Tibial artery (tissue), 4 donors: Measurements from ENCODE around the gene TPCN1.

ENCODE experiments used
- DNase-seq, 2 donors: peaks; one replicate each; pipeline ENCODE4 v3.0.0-alpha.2; 2019
- H3K27ac ChIP-seq, 2 donors: fragments of 200-600 bp; sonication (generic) in 1 of 2; 1 replicate in 1 of 2; 2 replicates in 1 of 2; pipeline ENCODE4 v1.5.1; 2018 to 2019; ENCODE audit warnings: mild to moderate bottlenecking in 1 of 2
- H3K27me3 ChIP-seq, 2 donors: fragments of 200-600 bp; sonication (generic) in 1 of 2; one replicate each; pipeline versions ENCODE4 v1.5.1 to v1.6.0; 2016 to 2019
- H3K36me3 ChIP-seq, 3 donors: fragments of 200-600 bp; sonication (generic) in 2 of 3; one replicate each; pipeline ENCODE4 v1.5.1; 2016 to 2019; ENCODE audit warnings: mild to moderate bottlenecking in 2 of 3
- H3K4me1 ChIP-seq, 4 donors: fragments of 200-600 bp; sonication (generic) in 2 of 4; 1 replicate in 3 of 4; 2 replicates in 1 of 4; pipeline ENCODE4 v1.5.1; 2016 to 2019
- H3K4me3 ChIP-seq, 2 donors: fragments of 200-600 bp; sonication (generic) in 1 of 2; 1 replicate in 1 of 2; 2 replicates in 1 of 2; pipeline ENCODE4 v1.5.1; 2018 to 2019; ENCODE audit warnings: mild to moderate bottlenecking in 2 of 2
- H3K9me3 ChIP-seq, 3 donors: fragments of 200-600 bp; sonication (generic) in 1 of 3; one replicate each; pipeline ENCODE4 v1.5.1; 2016 to 2019
- intact Hi-C: fragments of 100-400 bp; cut with DNase I; formaldehyde crosslinking; loops from one replicate; pipeline ENCODE4 v1.15.0; 2023; ENCODE audit warnings: low total_unique reads
- TF ChIP-seq, protein P1 (sequence below), 2 experiments: fragments of 200-600 bp in 1 of 2; fragments of 450-650 bp in 1 of 2; IDR thresholded peaks; one replicate each; pipeline ENCODE4 v1.5.1; 2017 to 2019; ENCODE audit warnings: antibody characterized with exemption in 2 of 2, mild to moderate bottlenecking in 1 of 2, moderate library complexity in 1 of 2

Gene TPCN1

DNA sequence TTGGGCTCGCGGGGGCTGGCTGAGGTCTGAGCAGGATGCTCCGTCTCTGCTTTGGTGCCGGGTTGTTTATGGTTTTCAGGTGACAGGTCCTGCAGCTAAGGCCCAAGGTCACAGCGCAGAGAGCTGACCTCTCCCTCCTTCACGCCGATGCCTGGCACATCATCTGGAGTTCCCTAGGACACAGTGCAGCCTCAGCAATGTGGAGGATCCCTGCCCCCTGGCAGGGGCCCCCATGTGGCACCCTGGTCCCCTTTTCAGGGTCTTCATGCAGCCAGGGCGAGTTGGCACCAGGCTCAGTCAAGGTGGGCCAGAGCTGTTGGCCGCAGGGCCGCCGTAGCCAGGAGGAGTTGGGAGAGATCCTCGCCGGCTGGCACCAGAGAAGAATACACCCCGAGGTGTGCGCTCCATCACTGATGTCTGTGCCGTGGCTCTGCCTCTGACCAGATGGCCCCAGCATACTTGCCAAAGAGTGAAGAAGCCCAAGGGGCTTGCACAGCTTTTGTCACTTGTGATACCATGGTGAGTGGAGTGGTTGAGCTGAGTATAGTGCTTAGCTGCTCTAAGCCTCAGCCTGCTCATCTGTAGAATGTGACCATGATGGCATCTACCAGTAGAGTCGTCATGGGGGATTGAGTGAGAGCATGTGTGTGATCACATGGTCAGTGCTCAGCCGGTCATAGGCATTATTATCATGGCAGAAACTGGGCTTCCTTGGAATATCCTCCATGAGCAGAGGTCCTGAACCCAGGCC is 11.0 kb downstream of the TPCN1 start:
- H3K27me3 ChIP-seq = no peaks in the 10 kb centered on the region
- H3K4me3 ChIP-seq = peak overlapping the region; percentile 24 to 39
- peaks cover 4 to 97% (median 82%) of the 10 kb centered on the region in 4 donors for H3K4me1 ChIP-seq
- H3K36me3 ChIP-seq = peaks cover 36 to 76% (median 57%) of the 10 kb centered on the region in 3 donors
- peak in 1 of 2 donors; percentile 66 for DNase-seq
- H3K9me3 ChIP-seq = no peaks in the 10 kb centered on the region
- H3K27ac ChIP-seq = peak overlapping the region; percentile 83 to 97
- TF ChIP-seq, protein P1, sequence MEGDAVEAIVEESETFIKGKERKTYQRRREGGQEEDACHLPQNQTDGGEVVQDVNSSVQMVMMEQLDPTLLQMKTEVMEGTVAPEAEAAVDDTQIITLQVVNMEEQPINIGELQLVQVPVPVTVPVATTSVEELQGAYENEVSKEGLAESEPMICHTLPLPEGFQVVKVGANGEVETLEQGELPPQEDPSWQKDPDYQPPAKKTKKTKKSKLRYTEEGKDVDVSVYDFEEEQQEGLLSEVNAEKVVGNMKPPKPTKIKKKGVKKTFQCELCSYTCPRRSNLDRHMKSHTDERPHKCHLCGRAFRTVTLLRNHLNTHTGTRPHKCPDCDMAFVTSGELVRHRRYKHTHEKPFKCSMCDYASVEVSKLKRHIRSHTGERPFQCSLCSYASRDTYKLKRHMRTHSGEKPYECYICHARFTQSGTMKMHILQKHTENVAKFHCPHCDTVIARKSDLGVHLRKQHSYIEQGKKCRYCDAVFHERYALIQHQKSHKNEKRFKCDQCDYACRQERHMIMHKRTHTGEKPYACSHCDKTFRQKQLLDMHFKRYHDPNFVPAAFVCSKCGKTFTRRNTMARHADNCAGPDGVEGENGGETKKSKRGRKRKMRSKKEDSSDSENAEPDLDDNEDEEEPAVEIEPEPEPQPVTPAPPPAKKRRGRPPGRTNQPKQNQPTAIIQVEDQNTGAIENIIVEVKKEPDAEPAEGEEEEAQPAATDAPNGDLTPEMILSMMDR (IDR thresholded peaks at IDR 0.05) = no peak
- intact Hi-C loops = no loop called here

DNA sequence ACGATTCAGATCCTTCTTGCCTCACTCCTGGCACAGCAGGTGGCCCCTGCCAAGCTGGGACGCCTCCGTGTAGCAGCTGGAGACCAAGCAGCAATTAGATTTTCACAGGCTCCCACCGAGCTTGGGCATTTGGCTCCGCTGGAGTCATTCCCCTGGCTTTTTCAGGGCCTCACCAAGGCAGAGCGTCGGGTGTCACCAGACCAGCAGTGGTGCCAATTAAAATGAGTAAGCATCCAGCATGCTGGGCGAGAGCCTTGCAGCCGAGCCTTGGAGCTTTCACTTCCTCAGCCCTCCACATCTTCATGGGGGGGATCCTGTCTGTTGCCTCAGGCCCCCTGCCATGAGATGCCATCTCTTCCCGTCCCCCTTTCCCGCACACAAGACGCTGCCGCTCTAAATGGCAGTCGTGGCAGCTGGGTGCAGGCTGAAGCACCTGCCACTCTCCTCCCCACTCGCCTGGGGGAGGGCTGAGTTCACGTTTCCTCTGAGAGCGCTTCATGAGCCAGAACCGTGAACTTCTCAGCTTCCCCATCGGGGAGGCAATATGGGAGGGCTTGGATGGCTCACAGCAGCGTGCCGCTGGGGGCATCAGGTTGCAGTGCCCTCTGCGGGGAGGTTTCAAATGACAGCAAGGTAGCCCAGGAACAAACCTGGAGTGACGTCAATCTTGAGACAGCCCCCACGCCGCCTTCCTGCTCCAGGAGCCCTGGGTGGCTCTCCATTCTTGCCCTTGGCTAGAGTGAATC is 11.7 kb downstream of the TPCN1 start:
- Histone ChIP-seq H3K36me3 (peaks cover 36 to 78% (median 57%) of the 10 kb centered on the region in 3 donors), H3K27me3 (no peaks in the 10 kb centered on the region), H3K9me3 (no peaks in the 10 kb centered on the region), H3K27ac (peak overlapping the region; percentile 83 to 97), H3K4me3 (peak overlapping the region; percentile 24 to 39), H3K4me1 (peaks cover 0 to 97% (median 82%) of the 10 kb centered on the region in 4 donors)
- peak; percentile 67 to 91 for DNase-seq
- intact Hi-C loops = no loop called here
- TF ChIP-seq, protein P1 (IDR thresholded peaks at IDR 0.05) = no peak

DNA sequence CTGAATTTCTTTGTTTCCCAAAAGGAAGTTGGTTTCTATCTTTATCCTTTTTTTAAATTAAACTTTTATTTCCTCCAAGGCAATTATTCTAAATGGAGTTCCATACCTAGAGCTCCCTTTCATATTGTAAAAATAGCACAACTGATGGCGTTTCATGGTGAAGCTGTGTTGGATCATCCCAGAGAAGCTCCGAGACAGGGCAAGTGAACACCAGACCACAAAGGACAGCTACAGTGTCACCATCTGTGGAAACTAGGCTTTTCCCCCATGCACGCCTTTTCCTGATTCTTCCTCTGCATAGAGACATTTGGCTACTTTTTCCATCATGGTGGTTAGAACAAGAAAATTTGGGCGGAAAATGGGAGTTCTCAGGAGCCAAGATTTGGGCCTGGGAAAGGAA is 12.7 kb downstream of the TPCN1 start:
- DNase-seq = peak in 1 of 2 donors; percentile 43
- intact Hi-C loops = no loop called here
- Histone ChIP-seq H3K9me3 (no peaks in the 10 kb centered on the region), H3K36me3 (peaks cover 36 to 72% (median 57%) of the 10 kb centered on the region in 3 donors), H3K4me1 (peaks cover 4 to 97% (median 82%) of the 10 kb centered on the region in 4 donors), H3K27me3 (no peaks in the 10 kb centered on the region), H3K4me3 (no peak overlapping the region), H3K27ac (peak overlapping the region; percentile 83 to 97)
- TF ChIP-seq, protein P1 (IDR thresholded peaks at IDR 0.05) = no peak

DNA sequence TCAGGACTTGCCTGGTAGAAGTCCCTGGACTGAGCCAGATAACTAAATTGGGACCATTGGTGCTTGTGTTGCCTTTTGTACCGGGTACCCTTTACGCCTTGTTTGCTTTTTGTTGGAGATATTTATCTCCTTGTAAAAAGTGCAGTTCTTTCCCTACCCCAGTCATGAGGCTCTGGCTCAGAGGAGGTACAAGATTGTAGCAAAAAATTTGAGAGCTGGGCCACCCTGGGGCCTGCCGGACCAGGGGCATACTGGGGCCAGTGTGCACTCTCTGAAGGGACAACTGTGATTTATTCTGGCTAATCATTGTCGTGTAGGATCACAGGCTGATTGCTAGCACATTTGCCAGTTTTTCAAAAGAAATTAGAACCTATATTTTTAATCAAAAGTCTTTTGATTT is 13.2 kb downstream of the TPCN1 start:
- H3K27ac ChIP-seq = peak overlapping the region; percentile 83 to 97
- no peaks in the 10 kb centered on the region for H3K27me3 ChIP-seq
- no peaks in the 10 kb centered on the region for H3K9me3 ChIP-seq
- H3K36me3 ChIP-seq = peaks cover 36 to 67% (median 52%) of the 10 kb centered on the region in 3 donors
- peak in 1 of 2 donors; percentile 35 for DNase-seq
- TF ChIP-seq, protein P1 (IDR thresholded peaks at IDR 0.05) = no peak
- H3K4me3 ChIP-seq = no peak overlapping the region
- intact Hi-C loops = no loop called here
- peaks cover 4 to 97% (median 82%) of the 10 kb centered on the region in 4 donors for H3K4me1 ChIP-seq

DNA sequence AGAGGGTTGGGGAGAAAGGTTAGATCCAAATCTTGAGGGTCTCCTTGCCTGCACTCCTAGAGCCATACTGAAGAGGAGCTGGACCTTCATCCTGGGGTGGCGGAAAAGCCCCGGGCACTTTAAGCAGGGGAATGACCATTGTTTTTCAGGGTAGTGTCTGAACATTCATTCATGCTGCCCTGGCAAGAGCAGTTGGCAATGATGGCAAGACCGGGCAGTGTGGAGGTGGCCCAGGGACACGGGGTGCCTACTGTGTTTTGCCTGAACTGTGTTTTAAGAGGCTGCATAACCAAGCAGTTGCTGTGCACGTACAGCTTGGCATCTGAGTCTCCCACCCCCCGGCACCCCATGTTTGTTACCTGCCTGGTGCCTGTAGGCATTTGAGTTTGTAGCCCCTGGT is 14.7 kb downstream of the TPCN1 start:
- Histone ChIP-seq H3K27me3 (no peaks in the 10 kb centered on the region), H3K4me3 (no peak overlapping the region), H3K4me1 (peaks cover 4 to 98% (median 88%) of the 10 kb centered on the region in 4 donors), H3K36me3 (peaks cover 27 to 52% (median 39%) of the 10 kb centered on the region in 3 donors), H3K9me3 (no peaks in the 10 kb centered on the region), H3K27ac (peak overlapping the region; percentile 82 to 97)
- TF ChIP-seq, protein P1 (IDR thresholded peaks at IDR 0.05) = no peak
- DNase-seq = no peak
- intact Hi-C loops = no loop called here
